GM21737 (cell line): ENCODE measurements around the gene MAGI2.

Experiments used
- ATAC-seq: cut with Tn5 transposase; IDR thresholded peaks from one replicate; pipeline ENCODE4 v1.9.1; 2021; ENCODE audit warnings: mild to moderate bottlenecking, moderate library complexity; ENCODE audit not compliant: unreplicated experiment

MAGI2 gene

GRCh38 chr7:78760620-78761355 lies 692.7 kb downstream of the MAGI2 start:
- ATAC-seq: no peak

DNA sequence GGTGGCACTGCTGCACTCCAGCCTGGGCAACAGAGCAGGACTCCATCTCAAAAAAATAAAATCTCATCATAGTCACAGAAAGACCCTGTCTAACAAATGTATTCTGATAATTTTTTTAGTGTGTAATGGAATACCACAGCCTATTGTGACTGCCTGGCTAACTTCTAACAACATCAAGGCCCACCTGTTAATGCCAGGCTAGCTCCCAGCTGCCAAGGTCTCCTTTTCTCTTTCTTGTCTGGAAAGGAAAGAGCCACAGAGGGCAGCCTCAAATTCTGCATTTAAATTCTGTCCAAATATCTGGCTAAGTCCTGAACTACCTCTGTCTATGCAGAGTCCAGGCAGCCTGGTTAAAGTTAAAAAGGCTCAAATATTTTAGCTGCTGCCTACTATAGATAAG lies 700.9 kb downstream of the MAGI2 start:
- no peak for ATAC-seq

DNA sequence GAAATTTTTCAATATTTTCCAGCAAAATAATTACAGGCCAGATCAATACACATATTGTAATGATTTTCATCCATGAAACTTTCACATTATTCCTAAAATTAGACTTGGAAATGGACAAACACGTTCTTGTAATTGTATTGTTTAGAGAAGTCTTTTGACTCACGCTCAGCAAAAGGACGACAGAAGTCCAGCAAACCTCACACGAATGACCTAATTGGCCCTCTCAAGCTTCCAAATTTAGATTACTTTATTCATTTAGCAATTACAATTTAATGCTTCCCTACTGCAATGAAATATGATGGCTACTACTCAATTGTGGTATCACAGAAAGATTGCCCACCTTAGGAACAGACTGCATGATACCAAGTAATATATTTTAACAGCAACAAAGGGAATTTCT lies 702.2 kb downstream of the MAGI2 start:
- ATAC-seq: no peak

DNA sequence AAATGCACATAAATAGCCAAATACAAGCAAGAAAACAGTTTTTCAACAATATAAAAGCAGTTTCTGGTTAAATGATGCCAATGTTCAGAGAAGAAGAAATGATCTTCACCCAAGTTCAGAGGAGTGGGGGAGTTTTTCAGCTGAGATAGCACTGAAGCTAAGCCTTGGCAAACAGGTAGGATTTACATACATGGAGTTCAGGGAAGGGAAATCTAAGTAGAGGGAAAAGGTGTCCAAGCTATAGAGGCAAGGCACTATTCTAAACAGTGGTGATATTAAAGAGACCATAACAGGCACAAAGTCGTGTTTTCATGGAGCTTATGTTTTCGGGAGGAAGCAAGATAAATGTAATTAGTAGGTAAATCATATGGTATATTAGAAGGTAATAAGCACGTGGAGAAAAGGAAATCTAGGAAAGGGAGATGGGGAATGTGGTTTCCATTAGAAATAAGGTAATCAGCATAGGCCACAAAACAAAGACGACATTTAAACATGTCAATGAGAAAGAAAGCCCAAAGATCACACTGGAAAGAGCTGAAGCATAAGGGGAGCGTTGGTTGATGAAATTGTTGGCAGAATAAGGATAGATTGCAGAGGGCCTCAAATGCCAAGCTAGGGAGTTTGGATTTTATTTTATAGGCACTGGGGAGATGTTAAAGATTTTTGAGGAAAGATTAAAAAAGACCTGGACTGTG lies 704.3 kb downstream of the MAGI2 start:
- ATAC-seq: no peak

GRCh38 chr7:78747592-78747991 lies 705.9 kb downstream of the MAGI2 start:
- no peak for ATAC-seq

GRCh38 chr7:78746301-78746700 lies 707.2 kb downstream of the MAGI2 start:
- ATAC-seq: no peak

DNA sequence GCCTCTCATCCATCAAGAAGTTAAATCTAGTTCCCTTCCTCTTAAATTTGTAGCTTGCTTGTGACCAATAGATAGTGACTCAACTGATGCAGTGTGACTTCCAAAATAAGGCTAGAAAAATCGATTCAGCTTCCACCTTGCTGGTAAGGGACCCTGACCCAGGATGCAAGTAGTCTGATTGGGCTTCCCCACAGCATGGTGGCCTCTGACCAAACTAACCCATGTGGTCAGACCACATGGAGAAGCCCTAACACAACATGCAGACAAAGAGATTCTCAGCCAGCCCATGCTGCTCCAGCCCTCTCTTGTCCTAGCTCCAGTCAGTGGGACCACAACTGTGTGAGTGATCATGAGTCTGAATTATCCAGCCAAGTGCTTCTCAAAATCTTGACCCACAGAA lies 710.8 kb downstream of the MAGI2 start:
- ATAC-seq: no peak

- no peak for ATAC-seq
Measured at GRCh38 chr7:78736548-78736947, 716.9 kb downstream of the MAGI2 start.

DNA sequence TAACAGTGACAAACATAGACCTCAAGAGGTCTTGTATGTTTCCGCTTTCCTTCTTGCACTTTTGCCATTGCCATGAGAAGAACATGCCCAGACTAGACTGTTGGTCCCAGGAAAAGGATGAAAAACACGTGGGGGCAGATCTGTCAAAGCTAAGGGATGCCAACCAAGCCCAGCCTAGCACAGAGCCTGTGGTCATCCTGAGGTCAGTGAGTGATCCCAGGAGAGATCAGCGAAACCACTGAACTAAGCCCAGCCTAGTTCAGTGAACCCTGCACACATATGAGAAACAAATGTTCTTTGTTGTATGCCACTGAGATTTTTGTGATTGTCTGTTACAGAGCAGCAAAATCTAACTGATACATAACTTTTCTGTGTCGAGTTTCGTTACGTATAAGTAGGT lies 718.8 kb downstream of the MAGI2 start:
- ATAC-seq: no peak

DNA sequence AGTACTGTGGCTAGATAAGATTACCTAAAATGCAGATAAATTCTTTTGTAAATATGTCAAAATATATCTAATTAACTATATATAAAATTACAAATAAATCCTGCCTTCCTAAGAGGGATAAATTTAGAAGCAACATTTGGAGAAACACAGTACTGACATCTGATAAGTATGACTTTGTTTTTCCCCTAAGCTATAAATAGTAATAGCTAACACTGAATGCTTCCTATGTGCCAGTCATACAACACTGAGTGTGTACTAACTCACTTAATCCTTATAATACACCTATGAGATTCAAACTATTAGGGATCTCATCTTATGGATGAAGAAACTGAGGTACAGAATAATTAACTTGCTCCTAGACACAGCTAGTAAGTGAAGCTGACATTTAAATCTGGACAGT lies 733.4 kb downstream of the MAGI2 start:
- no peak for ATAC-seq

DNA sequence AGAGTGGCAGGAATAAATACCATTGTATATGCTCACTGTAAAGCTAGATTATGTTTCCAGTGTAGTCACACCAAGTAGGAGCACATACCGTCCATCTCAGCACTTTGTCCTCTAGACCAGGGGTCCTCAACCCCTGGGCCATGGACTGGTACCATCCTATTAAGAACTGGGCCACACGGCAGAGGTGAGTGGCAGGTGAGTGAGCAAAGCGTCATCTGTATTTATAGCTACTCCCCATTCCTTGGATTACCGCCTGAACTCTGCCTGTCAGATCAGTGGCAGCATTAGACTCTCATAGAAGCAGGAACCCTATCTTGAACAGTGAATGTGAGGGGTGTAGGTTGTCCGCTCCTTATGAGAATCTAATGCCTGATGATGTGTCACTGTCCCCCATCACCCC lies 735.3 kb downstream of the MAGI2 start:
- ATAC-seq: no peak

DNA sequence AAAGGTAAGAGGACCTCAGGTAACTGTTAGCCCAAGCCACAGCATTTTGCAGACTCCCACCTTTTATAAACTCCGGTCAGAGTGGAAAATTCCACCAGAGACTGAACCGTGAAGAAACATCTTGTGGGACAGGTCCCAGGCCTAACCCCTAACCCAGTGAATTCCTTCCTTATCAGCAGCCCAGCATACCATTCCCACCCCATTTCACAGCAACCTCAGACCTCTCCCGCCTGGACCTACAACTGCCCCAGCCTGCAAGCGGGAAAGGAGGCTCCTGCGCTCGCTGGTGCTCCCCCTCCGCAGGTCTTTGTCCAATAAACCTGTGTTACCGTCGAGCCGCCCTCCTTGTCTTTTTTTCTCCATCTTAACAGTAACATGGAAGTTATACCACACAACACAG lies 736.6 kb downstream of the MAGI2 start:
- no peak for ATAC-seq

- ATAC-seq: no peak
Measured at GRCh38 chr7:78714356-78714755, 739.1 kb downstream of the MAGI2 start.

DNA sequence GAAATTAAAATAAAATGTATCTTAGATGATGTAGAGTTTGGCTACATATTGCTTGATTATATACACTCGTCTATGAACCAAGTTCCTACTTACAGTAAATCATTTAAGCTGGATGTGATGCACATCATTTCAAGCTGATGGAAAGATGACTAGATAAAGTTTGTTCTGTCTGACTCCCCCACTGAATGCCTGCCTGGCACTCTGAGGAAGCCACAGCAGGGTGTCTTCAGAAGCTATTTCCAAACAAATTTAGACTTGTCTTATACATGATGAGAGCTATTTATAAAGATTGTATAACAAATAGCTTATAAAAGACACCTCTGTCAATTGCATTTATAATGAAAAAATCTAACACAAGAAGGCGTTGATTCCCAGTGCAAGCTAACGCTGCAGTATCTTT lies 741.4 kb downstream of the MAGI2 start:
- no peak for ATAC-seq

- no peak for ATAC-seq
Measured at GRCh38 chr7:78709658-78710057, 743.8 kb downstream of the MAGI2 start.

- ATAC-seq: no peak
Measured at GRCh38 chr7:78704504-78704903, 749.0 kb downstream of the MAGI2 start.

- no peak for ATAC-seq
Measured at GRCh38 chr7:78703391-78703790, 750.1 kb downstream of the MAGI2 start.

GRCh38 chr7:78702770-78703169 lies 750.7 kb downstream of the MAGI2 start:
- no peak for ATAC-seq

DNA sequence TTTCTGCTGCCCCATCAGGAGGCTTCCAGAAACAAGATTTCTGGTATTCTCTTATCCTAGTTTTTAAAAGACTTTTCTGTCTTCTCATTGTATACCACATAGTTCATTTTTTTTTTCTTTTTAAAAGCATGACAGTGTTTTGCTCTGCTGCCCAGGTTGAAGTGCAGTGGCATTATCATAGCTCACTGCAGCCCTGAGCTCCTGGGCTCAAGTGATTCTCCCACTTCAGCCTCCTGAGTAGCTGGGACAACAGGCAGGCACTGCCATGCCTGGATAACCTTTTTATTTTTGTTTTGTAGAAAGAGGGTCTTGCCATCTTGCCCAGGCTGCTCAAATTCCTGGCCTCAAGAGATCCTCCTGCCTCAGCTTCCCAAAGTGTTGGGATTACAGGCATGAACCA lies 757.6 kb downstream of the MAGI2 start:
- no peak for ATAC-seq

- no peak for ATAC-seq
Measured at GRCh38 chr7:78691584-78691983, 761.9 kb downstream of the MAGI2 start.

- no peak for ATAC-seq
Measured at GRCh38 chr7:78690174-78690573, 763.3 kb downstream of the MAGI2 start.

- no peak for ATAC-seq
Measured at GRCh38 chr7:78688376-78688775, 765.1 kb downstream of the MAGI2 start.

- no peak for ATAC-seq
Measured at GRCh38 chr7:78686189-78686588, 767.3 kb downstream of the MAGI2 start.
